HepG2 (cell line): ENCODE measurements around the gene GRK5. TPM values are rescaled to one million over a fixed set of nuclear protein-coding genes. Genes with fewer than 3 reads are reported as not detected.

Experiments
- EEA1 ChIP-seq: sonication (generic); formaldehyde crosslinking; IDR thresholded peaks from 2 replicates; pipeline ENCODE4 v1.5.1; 2020; ENCODE audit warnings: mild to moderate bottlenecking, missing genetic modification reagents, borderline replicate concordance
- FOXP1 ChIP-seq, 2 experiments: fragments of 450-650 bp in 1 of 2; IDR thresholded peaks; 2 replicates each; pipeline ENCODE4 v1.6.1; 2017 to 2018; ENCODE audit warnings: antibody characterized with exemption in 1 of 2
- GATA4 ChIP-seq: sonication (generic); IDR thresholded peaks from 2 replicates; pipeline ENCODE4 v1.6.1; 2016; ENCODE audit warnings: antibody characterized with exemption, low read depth, borderline replicate concordance
- HNF4A ChIP-seq: sonication (generic); formaldehyde crosslinking; IDR thresholded peaks from 2 replicates; pipeline ENCODE4 v1.4.0; 2020; ENCODE audit warnings: missing genetic modification reagents
- KLF11 ChIP-seq: IDR thresholded peaks from 2 replicates; pipeline ENCODE4 v1.6.1; 2016; ENCODE audit warnings: missing compliant biosample characterization
- LCORL ChIP-seq, 2 experiments: fragments of 450-650 bp in 1 of 2; sonication (generic) in 1 of 2; formaldehyde crosslinking in 1 of 2; IDR thresholded peaks; 2 replicates each; pipeline versions ENCODE4 v1.5.0 to v1.6.1; 2017 to 2020; ENCODE audit warnings: antibody characterized with exemption in 1 of 2, missing genetic modification reagents in 1 of 2
- NCOA2 ChIP-seq: sonication (generic); formaldehyde crosslinking; IDR thresholded peaks from 2 replicates; pipeline ENCODE4 v1.8.0; 2022; ENCODE audit warnings: inconsistent platforms
- NCOR1 ChIP-seq: fragments of 200-600 bp; sonication (generic); IDR thresholded peaks from 2 replicates; pipeline ENCODE4 v1.7.0; 2017; ENCODE audit warnings: antibody characterized with exemption, low read length, borderline replicate concordance
- RXRA ChIP-seq: sonication (generic); formaldehyde crosslinking; IDR thresholded peaks from 2 replicates; pipeline ENCODE4 v1.5.1; 2020; ENCODE audit warnings: missing genetic modification reagents
- RXRB ChIP-seq: IDR thresholded peaks from 2 replicates; pipeline ENCODE4 v1.6.1; 2016; ENCODE audit warnings: borderline replicate concordance, missing genetic modification reagents, missing compliant biosample characterization
- ZNF577 ChIP-seq: sonication (generic); formaldehyde crosslinking; IDR thresholded peaks from 2 replicates; pipeline ENCODE4 v1.4.0; 2020; ENCODE audit warnings: mild to moderate bottlenecking, low read depth, missing genetic modification reagents, borderline replicate concordance
- polyA plus RNA-seq, 8 experiments: library from polyadenylated mRNA; depleted of rRNA in 3 of 8; stranded (reverse) in 7 of 8; unstranded in 1 of 8; fragments of >200 nt; fragmentation: Illumina TruSeq in 4 of 8; extraction: Trizol in 4 of 8; gene quantifications; 2 replicates each; pipeline versions ENCODE4 v1.2.1 to v1.2.3, GENCODE V29; 2011 to 2016; ENCODE audit warnings: low read depth in 4 of 8, missing spikeins in 1 of 8, mixed read lengths in 1 of 8; ENCODE audit not compliant: insufficient read depth in 1 of 8
- total RNA-seq, 5 experiments: library from RNA; depleted of rRNA; stranded (reverse); fragments of >200 nt; fragmentation: Illumina TruSeq; extraction: Trizol; gene quantifications; 2 replicates each; pipeline ENCODE4 v1.2.3, GENCODE V29; 2016; ENCODE audit warnings: low read depth in 1 of 5
- TF ChIP-seq, protein P1 (sequence below): sonication (generic); formaldehyde crosslinking; IDR thresholded peaks from 2 replicates; pipeline ENCODE4 v1.4.0; 2020; ENCODE audit warnings: missing genetic modification reagents
- TF ChIP-seq, protein P2 (sequence below), 2 experiments: sonication (generic) in 1 of 2; formaldehyde crosslinking in 1 of 2; IDR thresholded peaks; 2 replicates each; pipeline versions ENCODE4 v1.5.1 to v1.6.1; 2011 to 2020; ENCODE audit warnings: borderline replicate concordance in 1 of 2, low read depth in 1 of 2, low read length in 1 of 2, mild to moderate bottlenecking in 1 of 2, missing genetic modification reagents in 1 of 2, moderate library complexity in 1 of 2
- TF ChIP-seq, protein P3 (sequence below): sonication (generic); formaldehyde crosslinking; IDR thresholded peaks from 2 replicates; pipeline ENCODE4 v1.4.0; 2020; ENCODE audit warnings: missing genetic modification reagents, mild to moderate bottlenecking, borderline replicate concordance
- TF ChIP-seq, protein P4 (sequence below): sonication (generic); formaldehyde crosslinking; conservative IDR thresholded peaks from 2 replicates; pipeline ENCODE4 v1.4.0; 2020; ENCODE audit warnings: missing genetic modification reagents

GRK5 gene
- total and polyA plus RNA-seq, 2 of the 13 experiments (the other 11 are each of a cell fraction or from before 2014, with no cell fraction given), result 10.4 to 12.6 TPM

DNA sequence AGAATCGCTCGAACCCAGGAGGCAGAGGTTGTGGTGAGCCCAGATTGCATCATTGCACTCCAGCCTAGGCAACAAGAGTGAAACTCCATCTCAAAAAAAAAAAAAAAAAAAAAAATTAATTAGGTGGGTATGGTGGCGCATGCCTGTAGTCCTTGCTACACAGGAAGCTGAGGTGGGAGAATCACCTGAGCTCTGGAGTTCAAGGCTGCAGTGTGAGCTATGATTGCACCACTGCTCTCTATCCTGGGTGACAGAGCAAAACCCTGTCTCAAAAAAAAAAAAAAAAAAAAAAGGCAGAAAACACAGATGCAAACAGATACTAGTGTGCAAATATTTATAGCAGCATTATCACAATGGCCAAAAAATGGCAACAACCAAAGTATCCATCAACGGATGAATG is 200.7 kb downstream of the GRK5 start (continued):
- no peak for TF ChIP-seq ZNF577
- no peak for TF ChIP-seq EEA1 (CRISPR knock-in tag)
- TF ChIP-seq, protein P1, sequence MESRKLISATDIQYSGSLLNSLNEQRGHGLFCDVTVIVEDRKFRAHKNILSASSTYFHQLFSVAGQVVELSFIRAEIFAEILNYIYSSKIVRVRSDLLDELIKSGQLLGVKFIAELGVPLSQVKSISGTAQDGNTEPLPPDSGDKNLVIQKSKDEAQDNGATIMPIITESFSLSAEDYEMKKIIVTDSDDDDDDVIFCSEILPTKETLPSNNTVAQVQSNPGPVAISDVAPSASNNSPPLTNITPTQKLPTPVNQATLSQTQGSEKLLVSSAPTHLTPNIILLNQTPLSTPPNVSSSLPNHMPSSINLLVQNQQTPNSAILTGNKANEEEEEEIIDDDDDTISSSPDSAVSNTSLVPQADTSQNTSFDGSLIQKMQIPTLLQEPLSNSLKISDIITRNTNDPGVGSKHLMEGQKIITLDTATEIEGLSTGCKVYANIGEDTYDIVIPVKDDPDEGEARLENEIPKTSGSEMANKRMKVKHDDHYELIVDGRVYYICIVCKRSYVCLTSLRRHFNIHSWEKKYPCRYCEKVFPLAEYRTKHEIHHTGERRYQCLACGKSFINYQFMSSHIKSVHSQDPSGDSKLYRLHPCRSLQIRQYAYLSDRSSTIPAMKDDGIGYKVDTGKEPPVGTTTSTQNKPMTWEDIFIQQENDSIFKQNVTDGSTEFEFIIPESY, result 0 out of 2 replicates have a peak, but pooled peaks have one; percentile 19
- TF ChIP-seq RXRB (CRISPR knock-in tag), result no peak
- TF ChIP-seq HNF4A (CRISPR knock-in tag), result peak; percentile 24; the same call in 1 of the 2 replicates
- TF ChIP-seq KLF11 (CRISPR knock-in tag), result no peak
- no peak for TF ChIP-seq FOXP1 (IDR thresholded peaks at IDR 0.05)
- TF ChIP-seq FOXP1 (CRISPR knock-in tag; IDR thresholded peaks at IDR 0.05), result peak; percentile 13; the same call in 1 of the 2 replicates
- TF ChIP-seq, protein P2, sequence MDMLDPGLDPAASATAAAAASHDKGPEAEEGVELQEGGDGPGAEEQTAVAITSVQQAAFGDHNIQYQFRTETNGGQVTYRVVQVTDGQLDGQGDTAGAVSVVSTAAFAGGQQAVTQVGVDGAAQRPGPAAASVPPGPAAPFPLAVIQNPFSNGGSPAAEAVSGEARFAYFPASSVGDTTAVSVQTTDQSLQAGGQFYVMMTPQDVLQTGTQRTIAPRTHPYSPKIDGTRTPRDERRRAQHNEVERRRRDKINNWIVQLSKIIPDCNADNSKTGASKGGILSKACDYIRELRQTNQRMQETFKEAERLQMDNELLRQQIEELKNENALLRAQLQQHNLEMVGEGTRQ (IDR thresholded peaks at IDR 0.05; ENCODE audit: low read depth, low read length), result no peak
- TF ChIP-seq, protein P2 (CRISPR knock-in tag; IDR thresholded peaks at IDR 0.05; ENCODE audit: borderline replicate concordance), result no peak
- no peak for TF ChIP-seq GATA4
- TF ChIP-seq, protein P3, sequence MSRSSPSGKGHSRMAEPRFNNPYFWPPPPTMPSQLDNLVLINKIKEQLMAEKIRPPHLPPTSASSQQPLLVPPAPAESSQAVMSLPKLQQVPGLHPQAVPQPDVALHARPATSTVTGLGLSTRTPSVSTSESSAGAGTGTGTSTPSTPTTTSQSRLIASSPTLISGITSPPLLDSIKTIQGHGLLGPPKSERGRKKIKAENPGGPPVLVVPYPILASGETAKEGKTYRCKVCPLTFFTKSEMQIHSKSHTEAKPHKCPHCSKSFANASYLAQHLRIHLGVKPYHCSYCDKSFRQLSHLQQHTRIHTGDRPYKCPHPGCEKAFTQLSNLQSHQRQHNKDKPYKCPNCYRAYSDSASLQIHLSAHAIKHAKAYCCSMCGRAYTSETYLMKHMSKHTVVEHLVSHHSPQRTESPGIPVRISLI (CRISPR knock-in tag), result peak; percentile 79; the same call in 1 of the 2 replicates
- TF ChIP-seq LCORL (IDR thresholded peaks at IDR 0.05), result no peak
- no peak for TF ChIP-seq LCORL (CRISPR knock-in tag; IDR thresholded peaks at IDR 0.05)
- TF ChIP-seq NCOR1, result no peak
- peak; percentile 54; the same call in 1 of the 2 replicates for TF ChIP-seq NCOA2
- TF ChIP-seq, protein P4, sequence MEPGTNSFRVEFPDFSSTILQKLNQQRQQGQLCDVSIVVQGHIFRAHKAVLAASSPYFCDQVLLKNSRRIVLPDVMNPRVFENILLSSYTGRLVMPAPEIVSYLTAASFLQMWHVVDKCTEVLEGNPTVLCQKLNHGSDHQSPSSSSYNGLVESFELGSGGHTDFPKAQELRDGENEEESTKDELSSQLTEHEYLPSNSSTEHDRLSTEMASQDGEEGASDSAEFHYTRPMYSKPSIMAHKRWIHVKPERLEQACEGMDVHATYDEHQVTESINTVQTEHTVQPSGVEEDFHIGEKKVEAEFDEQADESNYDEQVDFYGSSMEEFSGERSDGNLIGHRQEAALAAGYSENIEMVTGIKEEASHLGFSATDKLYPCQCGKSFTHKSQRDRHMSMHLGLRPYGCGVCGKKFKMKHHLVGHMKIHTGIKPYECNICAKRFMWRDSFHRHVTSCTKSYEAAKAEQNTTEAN (CRISPR knock-in tag), result peak; percentile 78
- peak; percentile 27; the same call in 1 of the 2 replicates for TF ChIP-seq RXRA (CRISPR knock-in tag)
